H1 (cell line): ENCODE results near the gene ADGRV1. TPM values are rescaled to one million over a fixed set of nuclear protein-coding genes. Genes with fewer than 3 reads are reported as not detected.

Experiments used
- CTCF ChIA-PET: fragments of 300-600 bp; sonication (Branson Sonifier 250); formaldehyde crosslinking; loops from one replicate; lab custom pipeline; 2021; ENCODE audit not compliant: partially characterized antibody; lab: Charles Lee
- POLR2A ChIA-PET: fragments of 300-600 bp; sonication (Branson Sonifier 250); formaldehyde crosslinking; loops from one replicate; lab custom pipeline; 2021; ENCODE audit warnings: inconsistent platforms; ENCODE audit not compliant: partially characterized antibody; lab: Charles Lee
- DNase-seq, 2 experiments: peaks; one replicate each; pipeline versions ENCODE4 v3.0.0 to v3.0.0-alpha.2; 2010 to 2022; ENCODE audit warnings: low spot score in 2 of 2, low read depth in 1 of 2, mixed read lengths in 1 of 2
- FAIRE-seq: peaks from 2 replicates; lab custom pipeline; 2011; peaks lifted over from hg19 to GRCh38; lab: Jason Lieb, UNC
- H2AFZ ChIP-seq: 2 replicates; pipeline ENCODE4 v1.8.1; 2012; ENCODE audit warnings: low read length, inconsistent platforms
- H2AK5ac ChIP-seq: 2 replicates; pipeline ENCODE4 v1.6.1; 2013; ENCODE audit warnings: low read depth, low read length
- H2BK120ac ChIP-seq: replicated peaks from 2 replicates; pipeline ENCODE3; 2013; ENCODE audit warnings: low read depth, low read length, inconsistent platforms
- H2BK12ac ChIP-seq: 2 replicates; pipeline ENCODE4 v1.6.1; 2013; ENCODE audit warnings: low read depth, low read length
- H2BK15ac ChIP-seq: 2 replicates; pipeline ENCODE4 v1.6.1; 2013; ENCODE audit warnings: low read length
- H2BK20ac ChIP-seq: 2 replicates; pipeline ENCODE4 v1.6.1; 2013; ENCODE audit warnings: low read length
- H2BK5ac ChIP-seq: 2 replicates; pipeline ENCODE4 v1.6.1; 2013; ENCODE audit warnings: low read depth, low read length
- H3K14ac ChIP-seq: 2 replicates; pipeline ENCODE4 v1.6.1; 2013; ENCODE audit warnings: inconsistent platforms; ENCODE audit not compliant: insufficient read length
- H3K18ac ChIP-seq: 2 replicates; pipeline ENCODE4 v1.6.1; 2013; ENCODE audit warnings: low read length; ENCODE audit errors: extremely low read depth
- H3K23ac ChIP-seq: 2 replicates; pipeline ENCODE4 v1.6.1; 2013; ENCODE audit warnings: inconsistent platforms; ENCODE audit not compliant: insufficient read length
- H3K23me2 ChIP-seq: 2 replicates; pipeline ENCODE4 v1.6.1; 2013; ENCODE audit warnings: low read depth, low read length
- H3K27ac ChIP-seq: 2 replicates; pipeline ENCODE4 v1.6.1; 2011; ENCODE audit warnings: low read depth, low read length, inconsistent platforms
- H3K27me3 ChIP-seq, 4 experiments: replicated peaks in 1 of 4; 1 replicate in 1 of 4; 2 replicates in 3 of 4; pipeline versions ENCODE4 v1.6.1 to v1.8.1; 2011 to 2013; ENCODE audit warnings: low read length in 3 of 4, mild to moderate bottlenecking in 3 of 4, inconsistent platforms in 2 of 4, mixed read lengths in 2 of 4, moderate library complexity in 1 of 4; ENCODE audit not compliant: control insufficient read depth in 3 of 4, insufficient read depth in 3 of 4; ENCODE audit errors: extremely low read depth in 1 of 4
- H3K36me3 ChIP-seq, 4 experiments: 2 replicates each; pipeline versions ENCODE4 v1.6.1 to v1.8.1; 2011 to 2013; ENCODE audit warnings: mild to moderate bottlenecking in 4 of 4, low read length in 3 of 4, moderate library complexity in 2 of 4, control low read depth in 1 of 4, inconsistent platforms in 1 of 4; ENCODE audit not compliant: insufficient read depth in 4 of 4, control insufficient read depth in 2 of 4
- H3K4ac ChIP-seq: replicated peaks from 2 replicates; pipeline ENCODE3; 2013; ENCODE audit warnings: low read length, low read depth, mixed read lengths, inconsistent platforms; ENCODE audit not compliant: insufficient read length
- H3K4me1 ChIP-seq, 4 experiments: replicated peaks in 1 of 4; 1 replicate in 1 of 4; 2 replicates in 3 of 4; pipeline versions ENCODE4 v1.6.1 to v1.8.1; 2011 to 2013; ENCODE audit warnings: low read length in 3 of 4, inconsistent platforms in 2 of 4, mixed read lengths in 1 of 4; ENCODE audit not compliant: insufficient read depth in 4 of 4, control insufficient read depth in 3 of 4
- H3K4me2 ChIP-seq, 2 experiments: 2 replicates each; pipeline versions ENCODE4 v1.6.1 to v1.8.1; 2011 to 2013; ENCODE audit warnings: low read depth in 2 of 2, low read length in 2 of 2, control low read depth in 1 of 2, inconsistent platforms in 1 of 2, mild to moderate bottlenecking in 1 of 2; ENCODE audit not compliant: insufficient read depth in 1 of 2
- H3K4me3 ChIP-seq, 4 experiments: fragments of 200-600, 300-600 bp in 1 of 4; sonication (generic), shearing (Covaris generic), sonication (Bioruptor Twin) in 1 of 4; 2 replicates each; pipeline versions ENCODE4 v1.5.1 to v1.8.1; 2011 to 2016; ENCODE audit warnings: low read length in 4 of 4, low read depth in 3 of 4, control low read depth in 2 of 4, inconsistent platforms in 2 of 4, mild to moderate bottlenecking in 2 of 4, mixed read lengths in 1 of 4, moderate library complexity in 1 of 4; ENCODE audit not compliant: insufficient read depth in 2 of 4; ENCODE audit errors: extremely low read depth in 1 of 4
- H3K56ac ChIP-seq: replicated peaks from 2 replicates; pipeline ENCODE3; 2013; ENCODE audit warnings: low read depth, mild to moderate bottlenecking, mixed read lengths, low read length, inconsistent platforms; ENCODE audit not compliant: insufficient read length
- H3K79me1 ChIP-seq: 2 replicates; pipeline ENCODE4 v1.6.1; 2013; ENCODE audit warnings: low read depth, low read length, control low read depth
- H3K79me2 ChIP-seq, 2 experiments: 2 replicates each; pipeline versions ENCODE4 v1.6.1 to v1.8.1; 2012 to 2013; ENCODE audit warnings: low read length in 2 of 2, mild to moderate bottlenecking in 2 of 2, inconsistent platforms in 1 of 2; ENCODE audit not compliant: insufficient read depth in 2 of 2, control insufficient read depth in 1 of 2
- H3K9ac ChIP-seq, 4 experiments: replicated peaks in 1 of 4; 1 replicate in 1 of 4; 2 replicates in 3 of 4; pipeline versions ENCODE4 v1.6.1 to v1.8.1; 2011 to 2013; ENCODE audit warnings: low read depth in 3 of 4, low read length in 3 of 4, control low read depth in 2 of 4, mild to moderate bottlenecking in 2 of 4, moderate library complexity in 2 of 4, inconsistent platforms in 1 of 4; ENCODE audit errors: extremely low read depth in 1 of 4
- H3K9me3 ChIP-seq, 2 experiments: 2 replicates each; pipeline versions ENCODE4 v1.6.1 to v1.8.1; 2012 to 2013; ENCODE audit warnings: mild to moderate bottlenecking in 2 of 2, moderate library complexity in 2 of 2, control low read depth in 1 of 2, inconsistent platforms in 1 of 2, low read depth in 1 of 2, low read length in 1 of 2, mixed read lengths in 1 of 2; ENCODE audit not compliant: insufficient read depth in 2 of 2
- H4K20me1 ChIP-seq, 2 experiments: replicated peaks in 1 of 2; 2 replicates each; pipeline versions ENCODE3 to v1.8.1; 2011 to 2013; ENCODE audit warnings: inconsistent platforms in 2 of 2, low read length in 2 of 2, mild to moderate bottlenecking in 1 of 2; ENCODE audit not compliant: insufficient read depth in 2 of 2, control insufficient read depth in 1 of 2
- H4K5ac ChIP-seq: 2 replicates; pipeline ENCODE4 v1.6.1; 2013; ENCODE audit warnings: low read length, low read depth, mixed read lengths, inconsistent platforms; ENCODE audit not compliant: insufficient read length
- H4K8ac ChIP-seq: 2 replicates; pipeline ENCODE4 v1.8.0; 2013; ENCODE audit warnings: mild to moderate bottlenecking, moderate library complexity, low read length, inconsistent platforms; ENCODE audit not compliant: insufficient read depth; ENCODE audit errors: extremely low read depth
- H4K91ac ChIP-seq: replicated peaks from 2 replicates; pipeline ENCODE3; 2013; ENCODE audit warnings: low read length, mixed read lengths, inconsistent platforms; ENCODE audit not compliant: insufficient read length
- BCL11A ChIP-seq, 2 experiments: IDR thresholded peaks; one replicate each; pipeline ENCODE4 v1.6.1; 2011; ENCODE audit warnings: low read depth in 2 of 2, low read length in 2 of 2, mild to moderate bottlenecking in 2 of 2
- CHD1 ChIP-seq: IDR thresholded peaks from 2 replicates; pipeline ENCODE4 v1.6.1; 2012; ENCODE audit warnings: low read depth, low read length, improper control_type of control experiment
- CREB1 ChIP-seq: IDR thresholded peaks from 2 replicates; pipeline ENCODE4 v1.6.1; 2012; ENCODE audit warnings: inconsistent platforms
- EGR1 ChIP-seq: IDR thresholded peaks from 2 replicates; pipeline ENCODE4 v1.6.1; 2011; ENCODE audit warnings: low read depth, low read length, borderline replicate concordance
- HDAC2 ChIP-seq, 2 experiments: fragments of 300-600 bp in 1 of 2; sonication (generic) in 1 of 2; IDR thresholded peaks; 2 replicates each; pipeline ENCODE4 v1.6.1; 2011 to 2012; ENCODE audit warnings: low read depth in 2 of 2, low read length in 2 of 2, mild to moderate bottlenecking in 2 of 2, moderate library complexity in 2 of 2, borderline replicate concordance in 1 of 2, inconsistent platforms in 1 of 2
- KDM1A ChIP-seq: fragments of 200-600, 300-600 bp; sonication (generic); IDR thresholded peaks from 2 replicates; pipeline ENCODE4 v1.7.1; 2016; ENCODE audit warnings: mild to moderate bottlenecking, low read length, borderline replicate concordance
- POLR2A ChIP-seq, 2 experiments: IDR thresholded peaks; 1 replicate in 1 of 2; 2 replicates in 1 of 2; pipeline ENCODE4 v1.6.1; 2011; ENCODE audit warnings: low read depth in 2 of 2, low read length in 2 of 2, mild to moderate bottlenecking in 2 of 2; ENCODE audit errors: control extremely low read depth in 1 of 2
- POLR2AphosphoS5 ChIP-seq: IDR thresholded peaks from 2 replicates; pipeline ENCODE4 v1.6.1; 2011; ENCODE audit warnings: low read depth, low read length
- SP4 ChIP-seq: IDR thresholded peaks from 2 replicates; pipeline ENCODE4 v1.6.1; 2012; ENCODE audit warnings: low read length, inconsistent platforms
- SUZ12 ChIP-seq: fragments of 200-600 bp; sonication (generic); IDR thresholded peaks from 2 replicates; pipeline ENCODE4 v1.6.1; 2012; ENCODE audit warnings: mild to moderate bottlenecking, inconsistent platforms, low read length, moderate library complexity, mixed read lengths
- WGBS, 2 experiments: shearing (Covaris generic) in 1 of 2; methylation state at CpG; one replicate each; pipeline versions ENCODE4 v1.1.6 to v1.1.7; 2013 to 2015; ENCODE audit warnings: low lambda C conversion rate in 2 of 2, mixed read lengths in 2 of 2, inconsistent platforms in 1 of 2, low coverage in 1 of 2, missing lambda C conversion rate in 1 of 2; ENCODE audit not compliant: insufficient replicate concordance in 2 of 2, insufficient coverage in 1 of 2, insufficient read length in 1 of 2; ENCODE audit errors: extremely low coverage in 1 of 2, missing lambda C conversion rate in 1 of 2; 5-methylcytosine and 5-hydroxymethylcytosine counted together
- polyA plus RNA-seq, 7 experiments: library from polyadenylated mRNA; depleted of rRNA in 3 of 7; stranded (reverse) in 5 of 7; unstranded in 2 of 7; fragments of >200 nt in 5 of 7; fragments of 200-250 nt in 2 of 7; gene quantifications; 1 replicate in 5 of 7; 2 replicates in 1 of 7; 4 replicates in 1 of 7; pipeline versions ENCODE4 v1.2.1 to v1.2.3, GENCODE V29; 2011 to 2013; ENCODE audit warnings: missing spikeins in 2 of 7, mixed read lengths in 2 of 7
- total RNA-seq: library from RNA; stranded (reverse); fragmentation: NEBNext Ultra II Directional; extraction: Animal tissue kit (Norgen Biotek cat#: 25700); gene quantifications from 2 replicates; pipeline ENCODE4 v1.2.1, GENCODE V29; 2021
- TF ChIP-seq, protein P1 (sequence below): IDR thresholded peaks from 2 replicates; pipeline ENCODE4 v1.6.1; 2012; ENCODE audit warnings: inconsistent platforms
- TF ChIP-seq, protein P2 (sequence below), 3 experiments: IDR thresholded peaks; 1 replicate in 2 of 3; 2 replicates in 1 of 3; pipeline versions ENCODE4 v1.5.1 to v1.6.1; 2011; ENCODE audit warnings: low read length in 3 of 3, mild to moderate bottlenecking in 3 of 3, inconsistent platforms in 2 of 3, low read depth in 1 of 3, moderate library complexity in 1 of 3; ENCODE audit not compliant: insufficient read depth in 1 of 3; ENCODE audit errors: control extremely low read depth in 1 of 3

Gene ADGRV1
- total and polyA plus RNA-seq, 2 of the 8 experiments (the other 6 are each of a cell fraction or from before 2014, with no cell fraction given), result 53.1 to 62.2 TPM

DNA sequence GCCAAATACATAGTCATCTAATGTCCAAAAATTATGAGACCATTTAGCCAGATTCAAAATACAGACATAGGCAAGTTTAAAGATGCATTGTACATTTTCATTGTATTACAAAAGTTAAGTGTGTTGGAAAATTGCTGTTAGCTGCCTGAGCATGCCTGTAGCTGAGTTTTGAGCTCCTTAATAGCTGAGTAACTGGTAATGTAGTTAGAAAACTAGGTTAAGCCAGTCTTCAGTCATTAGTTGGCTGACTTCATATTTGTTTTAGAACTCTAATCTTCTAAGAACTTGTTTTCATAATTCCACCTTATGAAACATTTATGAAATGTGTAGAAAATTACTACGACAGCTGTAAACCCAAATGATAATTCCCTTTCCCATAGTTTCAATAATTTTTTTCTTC lies 531.2 kb downstream of the ADGRV1 start:
- Histone ChIP-seq H4K5ac (no peak overlapping the region), H4K91ac (no peak overlapping the region), H3K9me3 (no peaks in the 10 kb centered on the region), H3K27me3 (no peaks in the 10 kb centered on the region), H3K23me2 (no peaks in the 10 kb centered on the region), H2BK20ac (no peak overlapping the region), H3K56ac (no peak overlapping the region), H3K23ac (no peak overlapping the region), H2BK120ac (no peak overlapping the region), H3K79me1 (no peaks in the 10 kb centered on the region), H2BK5ac (no peak overlapping the region), H3K27ac (no peak overlapping the region), H4K8ac (no peak overlapping the region), H4K20me1 (no peaks in the 10 kb centered on the region), H2BK12ac (no peak overlapping the region), H3K36me3 (no peaks in the 10 kb centered on the region), H2AFZ (no peak overlapping the region), H3K79me2 (no peaks in the 10 kb centered on the region), H3K9ac (no peak overlapping the region), H2AK5ac (no peak overlapping the region), H3K4me3 (no peak overlapping the region), H2BK15ac (no peak overlapping the region), H3K4me1 (peaks cover 0 to 10% (median 4%) of the 10 kb centered on the region in 4 experiments; a peak in 3 of 7 replicates), H3K4ac (no peak overlapping the region), H3K4me2 (no peak overlapping the region), H3K18ac (no peak overlapping the region), H3K14ac (no peak overlapping the region)
- POLR2A ChIA-PET, result interaction anchor here (0.8 to 0.9 kb wide), 2 partner anchors 15 to 19 kb away, joined by 3 read pairs; no protein-coding TSS in a partner anchor
- FAIRE-seq (peak; percentile 45), DNase-seq (no peak)
- WGBS, 2 experiments, result 94% methylated on average over 1 of the region's 1 CpG; no CpG with 5 or more reads in 1 of the 2 experiments
- CTCF ChIA-PET, result interaction anchor here (0.6 to 1.4 kb wide), 4 partner anchors 38 to 224 kb away, joined by 3 to 5 read pairs (median 4); no protein-coding TSS in a partner anchor
- TF ChIP-seq HDAC2 (IDR thresholded peaks at IDR 0.05; ENCODE audit: borderline replicate concordance in 1 of 2, low read depth in 2 of 2, low read length in 2 of 2) (no peak), KDM1A (no peak), CREB1 (no peak), SP4 (no peak), BCL11A (IDR thresholded peaks at IDR 0.05; ENCODE audit: low read depth in 2 of 2, low read length in 2 of 2) (no peak), POLR2A (IDR thresholded peaks at IDR 0.05; ENCODE audit: control extremely low read depth in 1 of 2, low read depth in 2 of 2, low read length in 2 of 2) (no peak), POLR2AphosphoS5 (no peak), CHD1 (no peak), EGR1 (no peak), SUZ12 (no peak)
- TF ChIP-seq, protein P1, sequence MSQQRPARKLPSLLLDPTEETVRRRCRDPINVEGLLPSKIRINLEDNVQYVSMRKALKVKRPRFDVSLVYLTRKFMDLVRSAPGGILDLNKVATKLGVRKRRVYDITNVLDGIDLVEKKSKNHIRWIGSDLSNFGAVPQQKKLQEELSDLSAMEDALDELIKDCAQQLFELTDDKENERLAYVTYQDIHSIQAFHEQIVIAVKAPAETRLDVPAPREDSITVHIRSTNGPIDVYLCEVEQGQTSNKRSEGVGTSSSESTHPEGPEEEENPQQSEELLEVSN, result no peak
- TF ChIP-seq, protein P2, sequence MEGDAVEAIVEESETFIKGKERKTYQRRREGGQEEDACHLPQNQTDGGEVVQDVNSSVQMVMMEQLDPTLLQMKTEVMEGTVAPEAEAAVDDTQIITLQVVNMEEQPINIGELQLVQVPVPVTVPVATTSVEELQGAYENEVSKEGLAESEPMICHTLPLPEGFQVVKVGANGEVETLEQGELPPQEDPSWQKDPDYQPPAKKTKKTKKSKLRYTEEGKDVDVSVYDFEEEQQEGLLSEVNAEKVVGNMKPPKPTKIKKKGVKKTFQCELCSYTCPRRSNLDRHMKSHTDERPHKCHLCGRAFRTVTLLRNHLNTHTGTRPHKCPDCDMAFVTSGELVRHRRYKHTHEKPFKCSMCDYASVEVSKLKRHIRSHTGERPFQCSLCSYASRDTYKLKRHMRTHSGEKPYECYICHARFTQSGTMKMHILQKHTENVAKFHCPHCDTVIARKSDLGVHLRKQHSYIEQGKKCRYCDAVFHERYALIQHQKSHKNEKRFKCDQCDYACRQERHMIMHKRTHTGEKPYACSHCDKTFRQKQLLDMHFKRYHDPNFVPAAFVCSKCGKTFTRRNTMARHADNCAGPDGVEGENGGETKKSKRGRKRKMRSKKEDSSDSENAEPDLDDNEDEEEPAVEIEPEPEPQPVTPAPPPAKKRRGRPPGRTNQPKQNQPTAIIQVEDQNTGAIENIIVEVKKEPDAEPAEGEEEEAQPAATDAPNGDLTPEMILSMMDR (IDR thresholded peaks at IDR 0.05; ENCODE audit: control extremely low read depth in 1 of 3, insufficient read depth in 1 of 3, low read depth in 1 of 3, low read length in 3 of 3), result no peak
